ENCODE measurements around the gene PCARE. TPM values are rescaled to one million over a fixed set of nuclear protein-coding genes. Genes with fewer than 3 reads are reported as not detected.

PCARE gene
- total RNA-seq, 1 donor from 2014 or later = 0.53 TPM

GRCh38 chr2:29052807-29053206 is 21.5 kb downstream of the PCARE start:
- intact Hi-C loops (cut with DNase I) = no loop called here
- DNase-seq (ENCODE audit: low spot score) = no peak
- ATAC-seq = peak; percentile 21

GRCh38 chr2:29051730-29052129 is 22.6 kb downstream of the PCARE start:
- intact Hi-C loops (cut with DNase I) = no loop called here
- no peak for ATAC-seq
- DNase-seq (ENCODE audit: low spot score) = no peak

DNA sequence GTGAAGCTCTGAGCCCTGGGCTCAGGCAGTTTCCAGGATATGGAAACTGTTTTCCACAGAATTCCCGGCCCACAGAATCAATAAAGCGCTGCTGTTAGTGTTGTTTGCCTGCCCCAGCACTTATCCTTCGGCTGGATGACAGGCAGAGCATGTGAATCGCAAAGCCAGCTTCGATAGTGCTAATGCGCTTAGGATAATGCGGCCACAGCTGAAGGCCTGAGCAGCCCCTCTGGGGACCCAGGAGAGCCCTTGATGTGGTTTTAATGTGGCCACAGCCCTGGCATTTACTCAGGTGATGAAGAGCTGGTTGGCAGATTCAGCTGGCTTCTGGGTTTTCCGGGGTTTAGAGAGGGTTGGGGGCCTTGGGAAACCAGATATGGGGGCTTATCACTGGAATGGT is 23.7 kb downstream of the PCARE start:
- DNase-seq (ENCODE audit: low spot score) = no peak
- no peak for ATAC-seq
- intact Hi-C loops (cut with DNase I) = no loop called here

DNA sequence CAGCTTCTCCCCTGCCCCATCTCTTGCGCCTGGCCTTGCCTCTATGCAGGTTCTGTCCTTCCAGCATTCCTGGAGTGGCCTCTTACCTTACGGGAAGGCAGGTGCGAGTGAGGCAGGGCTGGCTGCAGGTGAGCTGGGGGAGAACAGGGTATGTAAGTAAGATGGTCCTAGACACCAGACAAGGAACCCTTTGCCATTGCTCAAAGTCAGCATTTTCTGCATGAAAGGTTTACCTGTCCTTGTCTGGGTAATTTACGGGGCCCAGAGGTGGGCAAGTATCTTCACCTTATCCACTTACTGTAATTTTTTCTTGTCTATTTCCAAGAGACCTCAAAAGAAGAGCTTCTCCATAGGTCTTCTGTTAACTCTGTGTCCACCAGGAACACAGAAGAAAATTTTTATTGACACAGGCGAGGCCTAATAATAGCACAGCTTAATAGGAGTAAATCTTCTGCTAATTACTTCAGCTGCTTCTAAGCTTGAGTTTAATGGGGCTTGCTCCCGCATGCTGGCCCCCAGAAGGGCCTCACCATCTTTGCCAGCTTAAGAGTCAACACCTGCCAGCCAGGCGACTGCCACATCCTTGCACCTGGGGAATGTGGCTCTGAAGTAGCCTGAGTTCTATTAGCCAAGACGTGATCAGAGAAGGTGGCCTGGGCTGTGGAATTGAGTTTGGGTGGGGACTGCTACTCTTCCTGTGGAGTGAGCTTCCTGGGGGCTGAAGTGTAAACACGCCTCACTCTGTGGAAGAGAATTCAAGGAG is 27.1 kb downstream of the PCARE start:
- DNase-seq (ENCODE audit: low spot score) (no peak), ATAC-seq (no peak)
- intact Hi-C loops (cut with DNase I) = no loop called here

DNA sequence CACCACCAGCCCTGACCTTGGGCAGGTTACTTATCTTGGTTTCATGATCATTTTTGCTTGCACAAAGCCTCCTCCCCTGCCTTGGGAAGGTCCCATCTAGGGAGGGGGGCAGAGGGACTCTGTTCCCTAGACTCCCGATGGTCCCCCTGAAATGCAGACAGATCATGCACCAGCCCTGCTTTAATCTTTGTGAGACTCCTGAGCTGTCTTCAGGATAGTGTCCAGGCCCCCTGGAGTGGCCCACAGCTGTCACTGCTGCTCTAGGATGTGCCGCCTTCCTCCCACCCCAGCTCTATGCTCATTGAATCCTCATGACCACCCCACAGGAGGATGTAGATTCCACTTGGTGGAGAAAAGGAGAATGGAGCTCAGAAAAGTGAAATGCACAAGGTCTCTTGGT is 28.0 kb downstream of the PCARE start:
- intact Hi-C loops (cut with DNase I) = no loop called here
- DNase-seq (ENCODE audit: low spot score) = no peak
- ATAC-seq = no peak

DNA sequence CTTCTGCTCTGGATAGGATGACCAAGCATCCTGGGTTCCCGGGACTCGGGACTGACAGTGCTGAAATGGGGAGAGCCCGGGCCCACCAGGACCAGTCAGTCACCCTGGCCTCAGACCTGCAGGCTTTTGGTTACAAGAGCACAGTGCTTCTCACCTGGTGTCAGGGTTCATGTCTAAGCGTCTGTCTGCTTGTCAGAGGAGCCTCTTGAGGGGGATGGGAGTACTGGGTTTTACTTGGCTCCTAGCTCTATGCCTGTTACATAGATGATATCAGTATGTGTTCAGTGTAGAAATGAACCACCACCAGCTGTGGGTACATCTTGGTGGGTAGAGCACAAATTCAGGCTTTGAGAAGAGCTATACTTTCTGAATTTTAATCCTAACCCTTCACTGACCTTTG is 29.9 kb downstream of the PCARE start:
- intact Hi-C loops (cut with DNase I) = no loop called here
- ATAC-seq = no peak
- no peak for DNase-seq (ENCODE audit: low spot score)

DNA sequence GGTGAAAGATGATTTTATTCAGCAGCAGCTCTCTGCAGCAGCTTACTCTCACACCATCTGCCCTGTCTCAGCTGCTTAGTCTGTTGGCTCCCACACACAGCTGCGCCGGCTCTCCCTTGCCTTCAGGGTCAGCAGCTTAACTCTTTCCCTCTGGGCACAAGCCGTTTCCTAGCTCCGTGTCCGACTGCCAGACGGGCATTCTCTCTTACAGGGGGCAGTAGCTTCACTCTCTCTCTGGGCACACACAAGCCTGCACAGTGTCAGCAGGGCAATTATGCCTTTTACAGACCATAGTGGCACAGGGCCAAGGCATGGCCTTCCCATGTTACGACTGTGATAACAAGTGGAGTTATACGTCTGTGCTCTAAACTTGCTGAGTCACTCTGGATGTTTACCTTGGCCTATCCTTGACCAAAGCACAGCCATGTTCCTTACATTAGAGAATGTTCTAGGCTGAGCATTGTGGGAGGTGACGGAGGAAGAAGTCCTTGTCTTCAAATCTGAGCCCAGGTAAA is 31.7 kb downstream of the PCARE start:
- ATAC-seq = peak; percentile 39
- intact Hi-C loops (cut with DNase I) = no loop called here
- no peak for DNase-seq (ENCODE audit: low spot score)

GRCh38 chr2:29041161-29041660 is 33.1 kb downstream of the PCARE start:
- no peak for ATAC-seq
- DNase-seq (ENCODE audit: low spot score) = no peak
- intact Hi-C loops (cut with DNase I) = no loop called here

DNA sequence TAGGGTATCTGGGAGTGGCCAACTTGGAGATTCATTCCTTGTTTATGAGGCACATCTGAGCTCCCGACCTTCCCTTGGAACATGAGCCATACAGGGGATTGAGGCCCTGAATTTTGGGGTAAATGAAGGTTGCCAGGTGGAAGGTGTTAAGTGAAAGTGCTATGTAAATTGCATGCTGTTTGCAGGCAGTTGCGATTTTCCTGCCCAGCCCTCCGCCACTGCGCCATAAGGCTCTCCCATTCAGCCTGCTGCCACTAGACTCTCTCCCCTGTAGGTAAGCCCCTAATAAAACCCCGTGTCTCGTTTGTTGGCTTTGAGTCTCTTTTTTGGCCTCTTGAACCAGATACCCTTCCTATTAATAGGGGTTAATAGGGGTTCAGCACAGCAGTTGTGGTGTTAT is 33.8 kb downstream of the PCARE start:
- intact Hi-C loops (cut with DNase I) = no loop called here
- DNase-seq (ENCODE audit: low spot score) = no peak
- no peak for ATAC-seq

DNA sequence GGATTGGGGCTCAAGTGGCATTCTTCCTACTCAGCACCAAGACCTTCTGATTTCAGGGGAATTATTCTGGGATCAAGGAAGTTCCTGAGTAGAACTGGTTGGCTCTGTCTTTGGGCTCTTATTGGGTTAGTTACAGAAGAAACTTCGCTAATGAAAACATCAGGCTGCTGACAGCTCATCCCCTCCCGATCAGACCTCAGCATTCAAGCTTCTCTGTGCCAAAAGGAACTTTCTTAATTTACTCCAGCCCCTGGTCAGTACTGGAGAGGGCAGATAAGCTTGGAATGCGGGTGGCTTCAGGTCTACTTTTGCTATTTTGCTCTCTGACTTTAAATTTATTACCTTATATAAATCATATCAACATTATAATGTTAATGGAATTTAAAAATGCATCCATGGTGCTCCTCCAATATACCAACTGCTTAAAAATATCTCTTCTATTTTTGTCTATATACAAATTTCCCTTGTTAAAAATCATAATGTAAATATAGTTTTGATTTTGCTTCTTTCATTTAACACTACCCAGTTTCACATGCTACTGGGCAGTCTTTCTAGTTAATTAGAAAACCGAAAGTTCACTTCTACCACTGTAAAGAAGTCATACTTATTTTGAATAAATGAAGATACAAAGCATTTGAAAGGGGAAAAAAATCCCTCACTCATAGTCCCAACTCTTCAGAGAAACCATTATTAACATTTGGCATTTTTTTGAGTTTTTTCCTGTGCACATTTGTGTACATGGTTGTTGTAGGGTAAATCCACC is 34.4 kb downstream of the PCARE start:
- intact Hi-C loops (cut with DNase I) = no loop called here
- ATAC-seq (no peak), DNase-seq (ENCODE audit: low spot score) (no peak)

- intact Hi-C loops (cut with DNase I) = no loop called here
- DNase-seq (ENCODE audit: low spot score) (no peak), ATAC-seq (no peak)
These were observed 39.1 kb downstream of the PCARE start for GRCh38 chr2:29035016-29035745.

DNA sequence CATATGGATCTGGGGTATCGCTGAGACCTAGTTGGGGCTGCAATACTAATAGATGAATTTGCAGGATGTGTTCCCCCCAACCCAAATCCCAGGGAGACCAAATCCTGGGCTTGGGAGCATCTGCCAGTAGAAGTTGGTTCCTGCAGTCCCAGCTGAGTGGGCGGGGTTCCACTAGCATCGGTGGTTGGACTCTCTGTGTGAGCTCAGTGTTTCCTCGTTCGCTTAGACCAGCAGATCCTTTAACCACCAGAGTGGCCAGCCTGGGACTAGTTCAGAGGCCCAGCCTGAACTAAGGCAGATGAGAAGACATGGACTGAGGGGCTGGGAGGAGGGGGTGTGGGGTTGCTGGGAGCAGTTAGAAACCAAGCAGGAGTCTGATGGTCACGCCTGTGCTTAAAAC is 40.7 kb downstream of the PCARE start:
- intact Hi-C loops (cut with DNase I) = no loop called here
- no peak for DNase-seq (ENCODE audit: low spot score)
- ATAC-seq = peak; percentile 65

GRCh38 chr2:29033172-29033571 is 41.2 kb downstream of the PCARE start:
- intact Hi-C loops (cut with DNase I) = no loop called here
- ATAC-seq (peak; percentile 37), DNase-seq (ENCODE audit: low spot score) (no peak)

GRCh38 chr2:29032189-29032588 is 42.1 kb downstream of the PCARE start:
- intact Hi-C loops (cut with DNase I) = no loop called here
- no peak for DNase-seq (ENCODE audit: low spot score)
- no peak for ATAC-seq

GRCh38 chr2:29031046-29031445 is 43.3 kb downstream of the PCARE start:
- intact Hi-C loops (cut with DNase I) = no loop called here
- DNase-seq (ENCODE audit: low spot score) (no peak), ATAC-seq (no peak)

GRCh38 chr2:29025711-29026110 is 48.6 kb downstream of the PCARE start:
- ATAC-seq (no peak), DNase-seq (ENCODE audit: low spot score) (no peak)
- intact Hi-C loops (cut with DNase I) = no loop called here

DNA sequence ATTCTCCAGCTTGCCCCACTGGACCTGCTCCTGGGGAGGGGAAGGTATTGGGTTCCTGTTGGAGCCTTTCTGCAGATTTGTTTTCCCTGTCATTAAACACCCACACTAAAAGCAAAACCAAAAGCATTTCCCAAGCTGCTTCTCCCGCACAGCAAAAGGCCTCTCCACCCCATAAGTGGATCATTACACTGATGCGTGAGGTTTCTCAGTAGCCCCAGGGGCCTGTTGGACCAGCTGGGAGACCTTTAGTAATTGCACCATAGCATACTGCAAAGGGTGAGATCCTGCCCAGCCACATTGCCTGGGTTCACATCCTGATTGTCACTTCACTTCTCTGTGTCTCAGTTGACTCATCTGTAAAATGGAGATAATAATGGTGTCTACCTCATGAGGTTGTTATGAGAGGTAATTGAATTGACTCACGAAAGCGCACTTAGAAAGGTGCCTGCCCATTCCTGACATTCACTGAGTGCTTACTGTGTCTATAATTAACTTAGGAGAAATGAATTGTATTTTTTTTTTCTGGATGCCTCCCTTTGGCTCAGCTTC is 49.4 kb downstream of the PCARE start:
- ATAC-seq = no peak
- intact Hi-C loops (cut with DNase I) = no loop called here
- DNase-seq (ENCODE audit: low spot score) = no peak

DNA sequence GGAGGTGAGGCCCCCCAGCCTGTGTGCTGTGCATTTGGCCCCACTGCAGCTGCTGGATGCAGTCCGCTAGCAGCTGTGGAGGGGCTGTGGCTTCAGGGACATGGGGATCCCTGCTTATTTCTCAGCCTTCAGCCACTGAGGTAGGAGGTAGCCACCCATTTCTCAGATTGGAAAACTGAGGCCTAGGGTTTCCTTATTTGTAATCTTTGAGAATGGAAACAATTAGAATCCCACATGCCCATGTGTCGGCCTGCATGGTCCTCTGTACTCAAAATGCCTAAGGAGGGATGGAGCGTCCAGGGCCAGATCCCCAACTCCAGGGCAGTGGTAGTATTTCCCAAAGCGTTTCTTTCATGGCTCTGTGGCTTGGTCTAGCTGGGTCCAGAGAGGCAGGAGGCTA is 51.1 kb downstream of the PCARE start:
- intact Hi-C loops (cut with DNase I) = no loop called here
- no peak for ATAC-seq
- DNase-seq (ENCODE audit: low spot score) = no peak

GRCh38 chr2:29022679-29023078 is 51.6 kb downstream of the PCARE start:
- ATAC-seq = no peak

More at GRCh38 chr2:29022679-29023078, 51.6 kb downstream of the PCARE start:
- DNase-seq (ENCODE audit: low spot score) = no peak
- intact Hi-C loops (cut with DNase I) = no loop called here

Measured in sciatic nerve (tissue), 2 donors.